Parathyroid adenoma (tissue), 2 donors: ENCODE data around the gene AQP4.

Experiments
- H2AFZ ChIP-seq: fragments of 300-600 bp; sonication (generic); one replicate; pipeline ENCODE4 v1.7.0; 2017; ENCODE audit warnings: antibody characterized with exemption, mild to moderate bottlenecking
- H3K27ac ChIP-seq: fragments of 300-600 bp; sonication (generic); one replicate; pipeline ENCODE4 v1.7.0; 2017
- H3K27me3 ChIP-seq: fragments of 300-600 bp; sonication (generic); one replicate; pipeline ENCODE4 v1.7.0; 2017; ENCODE audit warnings: low read length; ENCODE audit not compliant: control insufficient read depth, insufficient read depth
- H3K36me3 ChIP-seq: fragments of 300-600 bp; sonication (generic); one replicate; pipeline ENCODE4 v1.7.0; 2017; ENCODE audit warnings: low read length; ENCODE audit not compliant: control insufficient read depth, insufficient read depth
- H3K4me1 ChIP-seq: fragments of 300-600 bp; sonication (generic); one replicate; pipeline ENCODE4 v1.7.0; 2017; ENCODE audit warnings: control low read depth
- H3K4me2 ChIP-seq: fragments of 300-600 bp; sonication (generic); one replicate; pipeline ENCODE4 v1.7.0; 2017; ENCODE audit warnings: low read length
- H3K4me3 ChIP-seq: fragments of 300-600 bp; sonication (generic); one replicate; pipeline ENCODE4 v1.7.0; 2017; ENCODE audit warnings: low read depth, low read length
- H3K79me2 ChIP-seq: fragments of 300-600 bp; sonication (generic); one replicate; pipeline ENCODE4 v1.7.0; 2017; ENCODE audit warnings: control low read depth
- H3K9ac ChIP-seq: fragments of 300-600 bp; sonication (generic); one replicate; pipeline ENCODE4 v1.7.0; 2017; ENCODE audit warnings: mild to moderate bottlenecking
- H3K9me3 ChIP-seq: fragments of 300-600 bp; sonication (generic); one replicate; pipeline ENCODE4 v1.7.0; 2017; ENCODE audit warnings: low read length; ENCODE audit not compliant: control insufficient read depth
- TF ChIP-seq, protein P1 (sequence below): fragments of 300-600 bp; sonication (generic); IDR thresholded peaks from one replicate; pipeline ENCODE4 v1.7.0; 2017; ENCODE audit warnings: antibody characterized with exemption, mild to moderate bottlenecking
- donor health status: primary hyperparathyroidism.

AQP4 gene

GRCh38 chr18:26901020-26901419 is 35.5 kb upstream of the AQP4 start:
- H2AFZ ChIP-seq, result no peak overlapping the region
- no peaks in the 10 kb centered on the region for H3K4me1 ChIP-seq
- H3K9ac ChIP-seq, result no peak overlapping the region
- H3K9me3 ChIP-seq, result no peaks in the 10 kb centered on the region
- H3K27ac ChIP-seq, result no peak overlapping the region
- H3K4me3 ChIP-seq, result no peak overlapping the region
- no peaks in the 10 kb centered on the region for H3K27me3 ChIP-seq
- no peaks in the 10 kb centered on the region for H3K79me2 ChIP-seq
- H3K36me3 ChIP-seq, result no peaks in the 10 kb centered on the region
- TF ChIP-seq, protein P1, sequence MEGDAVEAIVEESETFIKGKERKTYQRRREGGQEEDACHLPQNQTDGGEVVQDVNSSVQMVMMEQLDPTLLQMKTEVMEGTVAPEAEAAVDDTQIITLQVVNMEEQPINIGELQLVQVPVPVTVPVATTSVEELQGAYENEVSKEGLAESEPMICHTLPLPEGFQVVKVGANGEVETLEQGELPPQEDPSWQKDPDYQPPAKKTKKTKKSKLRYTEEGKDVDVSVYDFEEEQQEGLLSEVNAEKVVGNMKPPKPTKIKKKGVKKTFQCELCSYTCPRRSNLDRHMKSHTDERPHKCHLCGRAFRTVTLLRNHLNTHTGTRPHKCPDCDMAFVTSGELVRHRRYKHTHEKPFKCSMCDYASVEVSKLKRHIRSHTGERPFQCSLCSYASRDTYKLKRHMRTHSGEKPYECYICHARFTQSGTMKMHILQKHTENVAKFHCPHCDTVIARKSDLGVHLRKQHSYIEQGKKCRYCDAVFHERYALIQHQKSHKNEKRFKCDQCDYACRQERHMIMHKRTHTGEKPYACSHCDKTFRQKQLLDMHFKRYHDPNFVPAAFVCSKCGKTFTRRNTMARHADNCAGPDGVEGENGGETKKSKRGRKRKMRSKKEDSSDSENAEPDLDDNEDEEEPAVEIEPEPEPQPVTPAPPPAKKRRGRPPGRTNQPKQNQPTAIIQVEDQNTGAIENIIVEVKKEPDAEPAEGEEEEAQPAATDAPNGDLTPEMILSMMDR, result no peak
- no peak overlapping the region for H3K4me2 ChIP-seq

- Histone ChIP-seq H3K79me2 (no peaks in the 10 kb centered on the region), H3K4me1 (no peaks in the 10 kb centered on the region), H3K36me3 (no peaks in the 10 kb centered on the region), H3K27ac (no peak overlapping the region), H3K27me3 (no peaks in the 10 kb centered on the region), H3K9ac (no peak overlapping the region), H3K9me3 (no peaks in the 10 kb centered on the region), H2AFZ (no peak overlapping the region), H3K4me3 (no peak overlapping the region), H3K4me2 (no peak overlapping the region)
- TF ChIP-seq, protein P1, result no peak
Measured at GRCh38 chr18:26894426-26894825, 28.9 kb upstream of the AQP4 start.

DNA sequence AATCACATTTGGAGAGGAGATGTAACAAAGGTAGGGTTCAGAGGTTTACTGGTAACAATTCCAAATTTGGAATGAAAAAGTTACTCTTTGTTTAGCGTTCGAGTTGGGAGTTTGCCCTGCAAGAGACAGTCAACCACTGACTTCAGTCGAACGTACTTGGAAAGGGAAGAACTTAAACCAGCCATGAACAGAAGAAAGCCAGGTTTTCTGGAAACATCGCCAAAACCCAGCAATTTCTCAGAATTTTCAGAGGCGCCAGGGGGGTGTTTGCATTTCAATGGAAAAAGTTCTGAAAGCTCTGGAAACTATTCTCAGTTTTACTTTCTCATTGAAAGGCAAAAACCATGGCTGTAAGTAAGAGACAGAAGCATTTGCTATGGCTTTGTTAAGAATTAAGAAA is 28.5 kb upstream of the AQP4 start:
- Histone ChIP-seq H3K27ac (no peak overlapping the region), H3K9ac (no peak overlapping the region), H2AFZ (no peak overlapping the region), H3K36me3 (no peaks in the 10 kb centered on the region), H3K4me3 (no peak overlapping the region), H3K4me1 (no peaks in the 10 kb centered on the region), H3K27me3 (no peaks in the 10 kb centered on the region), H3K9me3 (no peaks in the 10 kb centered on the region), H3K79me2 (no peaks in the 10 kb centered on the region), H3K4me2 (no peak overlapping the region)
- TF ChIP-seq, protein P1, result no peak

- H3K79me2 ChIP-seq, result no peaks in the 10 kb centered on the region
- H3K4me2 ChIP-seq, result no peak overlapping the region
- H2AFZ ChIP-seq, result no peak overlapping the region
- H3K4me1 ChIP-seq, result no peaks in the 10 kb centered on the region
- TF ChIP-seq, protein P1, result no peak
- H3K27me3 ChIP-seq, result no peaks in the 10 kb centered on the region
- no peak overlapping the region for H3K27ac ChIP-seq
- H3K4me3 ChIP-seq, result no peak overlapping the region
- H3K36me3 ChIP-seq, result no peaks in the 10 kb centered on the region
- H3K9me3 ChIP-seq, result no peaks in the 10 kb centered on the region
- H3K9ac ChIP-seq, result no peak overlapping the region
Measured at GRCh38 chr18:26888259-26888658, 22.8 kb upstream of the AQP4 start.

GRCh38 chr18:26875040-26875654 is 9.6 kb upstream of the AQP4 start:
- Histone ChIP-seq H3K4me2 (no peak overlapping the region), H3K9me3 (no peaks in the 10 kb centered on the region), H3K79me2 (no peaks in the 10 kb centered on the region), H3K4me3 (no peak overlapping the region), H3K4me1 (no peaks in the 10 kb centered on the region), H2AFZ (no peak overlapping the region), H3K27ac (no peak overlapping the region), H3K27me3 (no peaks in the 10 kb centered on the region), H3K9ac (no peak overlapping the region), H3K36me3 (no peaks in the 10 kb centered on the region)
- TF ChIP-seq, protein P1, result no peak
